Upper lobe of right lung (tissue), 1 donor: Measurements from ENCODE around the gene KCNQ4. TPM values are rescaled to one million over a fixed set of nuclear protein-coding genes. Genes with fewer than 3 reads are reported as not detected.

ENCODE experiments used
- ATAC-seq: fragments of 200-7000 bp; cut with Tn5 transposase; one replicate; pipeline ENCODE4 v1.9.1; 2020; ENCODE audit warnings: mild to moderate bottlenecking, moderate library complexity
- DNase-seq: peaks from one replicate; pipeline ENCODE4 v3.0.0-alpha.2; 2020
- H3K27ac ChIP-seq: fragments of 200-600 bp; one replicate; pipeline ENCODE4 v1.8.0; 2022
- H3K27me3 ChIP-seq: fragments of 200-600 bp; one replicate; pipeline ENCODE4 v1.8.0; 2022; ENCODE audit warnings: mild to moderate bottlenecking
- H3K36me3 ChIP-seq: fragments of 200-600 bp; one replicate; pipeline ENCODE4 v1.8.0; 2022
- H3K4me1 ChIP-seq: fragments of 200-600 bp; one replicate; pipeline ENCODE4 v1.8.0; 2022
- H3K4me3 ChIP-seq: fragments of 200-600 bp; one replicate; pipeline ENCODE4 v1.8.0; 2022; ENCODE audit warnings: mild to moderate bottlenecking
- H3K9me3 ChIP-seq: fragments of 200-600 bp; one replicate; pipeline ENCODE4 v1.8.0; 2022
- intact Hi-C: fragments of 100-400 bp; cut with DNase I; formaldehyde crosslinking; loops from one replicate; pipeline ENCODE4 v1.11.0; 2022
- total RNA-seq: library from RNA; stranded (reverse); fragmentation: NEBNext Ultra II Directional; extraction: Animal tissue kit (Norgen Biotek cat#: 25700); gene quantifications from one replicate; pipeline ENCODE4 v1.2.1, GENCODE V29; 2021
- TF ChIP-seq, protein P1 (sequence below): fragments of 200-600 bp; IDR thresholded peaks from one replicate; pipeline ENCODE4 v1.8.0; 2022; ENCODE audit warnings: antibody characterized with exemption
- donor health status: DM: no; HTN: yes; CAD: no; lungs with severe emphysema.

KCNQ4 gene
- total RNA-seq, 1 donor from 2014 or later: 0.96 TPM

DNA sequence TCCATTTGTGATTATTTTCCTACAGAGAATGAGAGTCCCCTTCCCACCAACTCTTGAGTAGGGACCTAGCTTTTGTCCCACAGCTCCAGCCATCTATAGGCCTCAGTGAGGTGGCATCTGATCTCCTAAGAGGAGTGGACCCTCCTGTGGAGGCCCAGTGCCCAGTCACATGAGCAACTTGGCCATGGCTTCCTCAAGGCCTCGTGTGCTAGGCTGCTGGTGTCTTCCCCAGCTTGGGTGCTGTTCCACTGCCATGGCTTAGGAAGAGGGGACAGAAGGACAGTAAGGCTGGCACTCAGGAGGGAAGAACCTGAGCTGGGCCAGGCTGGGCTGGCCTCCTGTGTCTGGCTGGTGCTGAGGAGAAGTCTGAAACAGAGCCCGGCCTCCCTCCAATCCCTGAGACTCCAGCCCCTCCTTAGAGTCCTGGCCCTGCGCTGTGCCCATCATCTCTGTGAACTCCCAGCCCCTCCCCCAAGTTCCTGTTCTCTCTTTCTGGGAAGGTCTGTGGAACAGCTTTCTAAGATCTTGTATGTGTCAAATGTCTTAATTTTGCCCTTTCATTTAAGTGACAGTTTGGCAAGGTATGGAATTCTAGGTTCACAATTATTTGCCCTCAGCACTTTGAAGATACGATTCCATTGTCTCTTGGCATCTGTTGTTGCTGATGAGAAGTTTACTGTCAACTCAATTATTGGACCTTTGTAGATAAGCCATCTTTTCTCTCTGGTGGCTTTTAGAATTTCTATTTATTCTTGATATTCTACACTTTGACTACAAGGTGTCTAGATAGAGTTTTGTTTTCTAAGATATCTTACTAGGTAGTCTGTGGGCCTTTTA is 7.1 kb upstream of the KCNQ4 start:
- H3K9me3 ChIP-seq: no peaks in the 10 kb centered on the region
- TF ChIP-seq, protein P1, sequence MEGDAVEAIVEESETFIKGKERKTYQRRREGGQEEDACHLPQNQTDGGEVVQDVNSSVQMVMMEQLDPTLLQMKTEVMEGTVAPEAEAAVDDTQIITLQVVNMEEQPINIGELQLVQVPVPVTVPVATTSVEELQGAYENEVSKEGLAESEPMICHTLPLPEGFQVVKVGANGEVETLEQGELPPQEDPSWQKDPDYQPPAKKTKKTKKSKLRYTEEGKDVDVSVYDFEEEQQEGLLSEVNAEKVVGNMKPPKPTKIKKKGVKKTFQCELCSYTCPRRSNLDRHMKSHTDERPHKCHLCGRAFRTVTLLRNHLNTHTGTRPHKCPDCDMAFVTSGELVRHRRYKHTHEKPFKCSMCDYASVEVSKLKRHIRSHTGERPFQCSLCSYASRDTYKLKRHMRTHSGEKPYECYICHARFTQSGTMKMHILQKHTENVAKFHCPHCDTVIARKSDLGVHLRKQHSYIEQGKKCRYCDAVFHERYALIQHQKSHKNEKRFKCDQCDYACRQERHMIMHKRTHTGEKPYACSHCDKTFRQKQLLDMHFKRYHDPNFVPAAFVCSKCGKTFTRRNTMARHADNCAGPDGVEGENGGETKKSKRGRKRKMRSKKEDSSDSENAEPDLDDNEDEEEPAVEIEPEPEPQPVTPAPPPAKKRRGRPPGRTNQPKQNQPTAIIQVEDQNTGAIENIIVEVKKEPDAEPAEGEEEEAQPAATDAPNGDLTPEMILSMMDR: no peak
- ATAC-seq (no peak), DNase-seq (peak; percentile 40)
- intact Hi-C loops: no loop called here
- H3K27me3 ChIP-seq: no peaks in the 10 kb centered on the region
- H3K4me3 ChIP-seq: no peak overlapping the region
- peaks cover 13% of the 10 kb centered on the region for H3K36me3 ChIP-seq
- H3K27ac ChIP-seq: no peak overlapping the region
- H3K4me1 ChIP-seq: no peaks in the 10 kb centered on the region

DNA sequence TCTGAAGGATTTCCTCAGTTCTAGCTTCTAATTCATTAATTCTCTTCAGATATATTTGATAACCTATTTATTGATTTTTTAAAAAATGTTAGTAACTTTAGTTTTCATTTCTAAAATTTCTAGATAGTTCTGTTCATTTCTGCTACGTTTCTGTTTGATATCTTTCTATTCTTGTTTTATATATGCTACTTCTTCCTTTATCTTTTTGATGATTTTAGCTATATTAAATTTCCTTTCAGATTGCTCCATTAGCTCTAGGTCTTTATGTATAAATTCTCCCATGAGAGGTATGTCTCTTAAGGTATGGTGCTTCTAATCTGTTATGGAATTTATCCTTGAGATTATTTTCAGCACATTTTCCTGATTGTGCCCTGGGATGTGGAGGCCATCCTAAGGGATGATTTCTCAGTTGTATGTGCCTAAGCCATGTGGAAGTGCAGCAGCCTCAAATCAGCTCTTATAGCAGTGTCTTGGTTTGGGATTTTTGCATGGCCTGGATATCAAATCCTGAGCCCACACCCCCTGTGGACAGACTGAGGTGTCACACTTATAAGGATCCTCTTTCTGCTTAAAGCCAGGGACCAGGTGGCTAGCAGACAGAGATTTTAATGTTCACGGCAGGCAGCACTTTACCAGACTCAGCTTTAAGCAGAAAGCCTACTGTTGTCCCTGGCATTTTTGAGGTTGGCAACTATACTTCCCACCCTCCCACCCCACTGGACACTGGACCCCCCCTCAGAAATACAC is 6.2 kb upstream of the KCNQ4 start:
- TF ChIP-seq, protein P1: no peak
- H3K4me3 ChIP-seq: no peak overlapping the region
- intact Hi-C loops: no loop called here
- ATAC-seq: no peak
- H3K4me1 ChIP-seq: peaks cover 3% of the 10 kb centered on the region
- peaks cover 6% of the 10 kb centered on the region for H3K36me3 ChIP-seq
- no peak overlapping the region for H3K27ac ChIP-seq
- H3K9me3 ChIP-seq: no peaks in the 10 kb centered on the region
- peak; percentile 3 for DNase-seq
- no peaks in the 10 kb centered on the region for H3K27me3 ChIP-seq

GRCh38 chr1:40780678-40781607 is 2.6 kb upstream of the KCNQ4 start:
- peaks cover 12% of the 10 kb centered on the region for H3K4me1 ChIP-seq
- peak; percentile 31 for DNase-seq
- intact Hi-C loops: no loop called here
- peaks cover 4% of the 10 kb centered on the region for H3K36me3 ChIP-seq
- no peaks in the 10 kb centered on the region for H3K9me3 ChIP-seq
- no peaks in the 10 kb centered on the region for H3K27me3 ChIP-seq
- H3K27ac ChIP-seq: no peak overlapping the region
- TF ChIP-seq, protein P1: no peak
- H3K4me3 ChIP-seq: no peak overlapping the region
- no peak for ATAC-seq

DNA sequence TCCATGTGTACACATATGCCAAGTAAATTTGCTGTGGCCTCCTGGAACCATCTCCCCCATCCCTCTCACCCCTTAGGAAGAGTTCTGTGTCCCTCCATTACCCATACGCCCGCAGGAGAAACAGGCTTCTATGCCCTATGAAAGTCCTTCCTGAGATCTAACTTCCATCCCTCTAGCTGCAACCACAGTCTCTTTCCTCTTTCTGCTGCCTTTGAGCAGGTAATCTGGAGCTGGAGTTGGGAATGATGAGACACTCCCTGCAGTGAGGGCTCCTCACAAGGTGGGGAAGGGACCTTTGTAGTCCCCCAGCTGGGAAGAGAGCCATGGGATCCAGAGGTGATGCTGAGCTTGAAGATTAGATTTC is 2.0 kb upstream of the KCNQ4 start:
- intact Hi-C loops: no loop called here
- no peaks in the 10 kb centered on the region for H3K27me3 ChIP-seq

More for the DNA sequence above, 2.0 kb upstream of the KCNQ4 start:
- TF ChIP-seq, protein P1: no peak
- no peak overlapping the region for H3K27ac ChIP-seq
- peaks cover 12% of the 10 kb centered on the region for H3K4me1 ChIP-seq
- ATAC-seq (no peak), DNase-seq (no peak)
- no peak overlapping the region for H3K4me3 ChIP-seq
- H3K36me3 ChIP-seq: no peaks in the 10 kb centered on the region
- H3K9me3 ChIP-seq: no peaks in the 10 kb centered on the region
